Measurements from ENCODE around the gene SPACA7.

DNA sequence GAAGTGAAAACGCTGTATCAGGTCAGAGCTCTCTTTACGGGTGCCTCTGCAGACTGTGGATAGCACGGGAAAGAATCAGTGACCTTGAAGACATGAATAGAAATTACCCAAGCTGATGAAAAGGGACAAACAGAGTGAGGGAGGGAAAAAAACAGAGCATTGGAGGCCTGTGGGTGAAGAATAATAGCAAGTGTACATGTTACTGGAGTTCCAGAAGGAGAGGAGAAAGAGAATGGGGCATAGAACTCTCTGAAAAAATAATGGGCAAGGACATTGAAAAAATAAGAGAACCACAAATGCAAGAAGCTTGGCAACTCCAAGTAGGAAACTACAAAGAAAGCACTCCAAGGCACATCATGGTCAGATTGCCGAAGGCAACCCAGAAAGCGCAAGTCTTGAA is 86.3 kb downstream of the SPACA7 start:
- no peak for TF ChIP-seq ZFP3 (CRISPR knock-in tag; IDR thresholded peaks at IDR 0.05)
- TF ChIP-seq, protein P1, sequence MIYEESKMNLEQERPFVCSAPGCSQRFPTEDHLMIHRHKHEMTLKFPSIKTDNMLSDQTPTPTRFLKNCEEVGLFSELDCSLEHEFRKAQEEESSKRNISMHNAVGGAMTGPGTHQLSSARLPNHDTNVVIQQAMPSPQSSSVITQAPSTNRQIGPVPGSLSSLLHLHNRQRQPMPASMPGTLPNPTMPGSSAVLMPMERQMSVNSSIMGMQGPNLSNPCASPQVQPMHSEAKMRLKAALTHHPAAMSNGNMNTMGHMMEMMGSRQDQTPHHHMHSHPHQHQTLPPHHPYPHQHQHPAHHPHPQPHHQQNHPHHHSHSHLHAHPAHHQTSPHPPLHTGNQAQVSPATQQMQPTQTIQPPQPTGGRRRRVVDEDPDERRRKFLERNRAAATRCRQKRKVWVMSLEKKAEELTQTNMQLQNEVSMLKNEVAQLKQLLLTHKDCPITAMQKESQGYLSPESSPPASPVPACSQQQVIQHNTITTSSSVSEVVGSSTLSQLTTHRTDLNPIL (CRISPR knock-in tag; IDR thresholded peaks at IDR 0.05; ENCODE audit: low read depth) = no peak
- TF ChIP-seq, protein P2, sequence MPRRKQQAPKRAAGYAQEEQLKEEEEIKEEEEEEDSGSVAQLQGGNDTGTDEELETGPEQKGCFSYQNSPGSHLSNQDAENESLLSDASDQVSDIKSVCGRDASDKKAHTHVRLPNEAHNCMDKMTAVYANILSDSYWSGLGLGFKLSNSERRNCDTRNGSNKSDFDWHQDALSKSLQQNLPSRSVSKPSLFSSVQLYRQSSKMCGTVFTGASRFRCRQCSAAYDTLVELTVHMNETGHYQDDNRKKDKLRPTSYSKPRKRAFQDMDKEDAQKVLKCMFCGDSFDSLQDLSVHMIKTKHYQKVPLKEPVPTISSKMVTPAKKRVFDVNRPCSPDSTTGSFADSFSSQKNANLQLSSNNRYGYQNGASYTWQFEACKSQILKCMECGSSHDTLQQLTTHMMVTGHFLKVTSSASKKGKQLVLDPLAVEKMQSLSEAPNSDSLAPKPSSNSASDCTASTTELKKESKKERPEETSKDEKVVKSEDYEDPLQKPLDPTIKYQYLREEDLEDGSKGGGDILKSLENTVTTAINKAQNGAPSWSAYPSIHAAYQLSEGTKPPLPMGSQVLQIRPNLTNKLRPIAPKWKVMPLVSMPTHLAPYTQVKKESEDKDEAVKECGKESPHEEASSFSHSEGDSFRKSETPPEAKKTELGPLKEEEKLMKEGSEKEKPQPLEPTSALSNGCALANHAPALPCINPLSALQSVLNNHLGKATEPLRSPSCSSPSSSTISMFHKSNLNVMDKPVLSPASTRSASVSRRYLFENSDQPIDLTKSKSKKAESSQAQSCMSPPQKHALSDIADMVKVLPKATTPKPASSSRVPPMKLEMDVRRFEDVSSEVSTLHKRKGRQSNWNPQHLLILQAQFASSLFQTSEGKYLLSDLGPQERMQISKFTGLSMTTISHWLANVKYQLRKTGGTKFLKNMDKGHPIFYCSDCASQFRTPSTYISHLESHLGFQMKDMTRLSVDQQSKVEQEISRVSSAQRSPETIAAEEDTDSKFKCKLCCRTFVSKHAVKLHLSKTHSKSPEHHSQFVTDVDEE (CRISPR knock-in tag; IDR thresholded peaks at IDR 0.05) = no peak
- no peak for TF ChIP-seq ZNF70 (CRISPR knock-in tag; IDR thresholded peaks at IDR 0.05)
- TF ChIP-seq CSDC2 (CRISPR knock-in tag; IDR thresholded peaks at IDR 0.05) = no peak
- TF ChIP-seq, protein P3, sequence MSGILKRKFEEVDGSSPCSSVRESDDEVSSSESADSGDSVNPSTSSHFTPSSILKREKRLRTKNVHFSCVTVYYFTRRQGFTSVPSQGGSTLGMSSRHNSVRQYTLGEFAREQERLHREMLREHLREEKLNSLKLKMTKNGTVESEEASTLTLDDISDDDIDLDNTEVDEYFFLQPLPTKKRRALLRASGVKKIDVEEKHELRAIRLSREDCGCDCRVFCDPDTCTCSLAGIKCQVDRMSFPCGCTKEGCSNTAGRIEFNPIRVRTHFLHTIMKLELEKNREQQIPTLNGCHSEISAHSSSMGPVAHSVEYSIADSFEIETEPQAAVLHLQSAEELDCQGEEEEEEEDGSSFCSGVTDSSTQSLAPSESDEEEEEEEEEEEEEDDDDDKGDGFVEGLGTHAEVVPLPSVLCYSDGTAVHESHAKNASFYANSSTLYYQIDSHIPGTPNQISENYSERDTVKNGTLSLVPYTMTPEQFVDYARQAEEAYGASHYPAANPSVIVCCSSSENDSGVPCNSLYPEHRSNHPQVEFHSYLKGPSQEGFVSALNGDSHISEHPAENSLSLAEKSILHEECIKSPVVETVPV (CRISPR knock-in tag; IDR thresholded peaks at IDR 0.05) = no peak
- no peak for TF ChIP-seq TOX (CRISPR knock-in tag; IDR thresholded peaks at IDR 0.05; ENCODE audit: borderline replicate concordance)
- TF ChIP-seq, protein P4, sequence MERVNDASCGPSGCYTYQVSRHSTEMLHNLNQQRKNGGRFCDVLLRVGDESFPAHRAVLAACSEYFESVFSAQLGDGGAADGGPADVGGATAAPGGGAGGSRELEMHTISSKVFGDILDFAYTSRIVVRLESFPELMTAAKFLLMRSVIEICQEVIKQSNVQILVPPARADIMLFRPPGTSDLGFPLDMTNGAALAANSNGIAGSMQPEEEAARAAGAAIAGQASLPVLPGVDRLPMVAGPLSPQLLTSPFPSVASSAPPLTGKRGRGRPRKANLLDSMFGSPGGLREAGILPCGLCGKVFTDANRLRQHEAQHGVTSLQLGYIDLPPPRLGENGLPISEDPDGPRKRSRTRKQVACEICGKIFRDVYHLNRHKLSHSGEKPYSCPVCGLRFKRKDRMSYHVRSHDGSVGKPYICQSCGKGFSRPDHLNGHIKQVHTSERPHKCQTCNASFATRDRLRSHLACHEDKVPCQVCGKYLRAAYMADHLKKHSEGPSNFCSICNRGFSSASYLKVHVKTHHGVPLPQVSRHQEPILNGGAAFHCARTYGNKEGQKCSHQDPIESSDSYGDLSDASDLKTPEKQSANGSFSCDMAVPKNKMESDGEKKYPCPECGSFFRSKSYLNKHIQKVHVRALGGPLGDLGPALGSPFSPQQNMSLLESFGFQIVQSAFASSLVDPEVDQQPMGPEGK (CRISPR knock-in tag; IDR thresholded peaks at IDR 0.05; ENCODE audit: borderline replicate concordance) = no peak
- no peak for TF ChIP-seq TCF4 (CRISPR knock-in tag; IDR thresholded peaks at IDR 0.05; ENCODE audit: borderline replicate concordance)
- TF ChIP-seq OSR1 (CRISPR knock-in tag; IDR thresholded peaks at IDR 0.05) = no peak
- no peak for TF ChIP-seq RARB (CRISPR knock-in tag; IDR thresholded peaks at IDR 0.05)
- TF ChIP-seq BACH2 (CRISPR knock-in tag; IDR thresholded peaks at IDR 0.05; ENCODE audit: borderline replicate concordance) = no peak

Data from SK-N-SH treated with all-trans-retinoic acid at 6 μM for 48 hours (cell line).